ENCODE results near the gene COL24A1. TPM values are rescaled to one million over a fixed set of nuclear protein-coding genes. Genes with fewer than 3 reads are reported as not detected.

The COL24A1 gene
- total and polyA plus RNA-seq, 10 donors, result 0.06 to 1.1 (median 0.55) TPM

GRCh38 chr1:85862456-85862855 lies 294.1 kb downstream of the COL24A1 start:
- H3K36me3 ChIP-seq, result no peaks in the 10 kb centered on the region
- H3K27ac ChIP-seq, result no peak overlapping the region
- no peaks in the 10 kb centered on the region for H3K27me3 ChIP-seq (replicated peaks in 1 of 7)
- WGBS, 5 donors, result 26 to 68% (median 44%) methylated on average over 1 of the region's 1 CpG
- intact Hi-C loops (cut with DNase I; ENCODE audit: low total_unique reads), result no loop called here
- H3K4me3 ChIP-seq, result no peak overlapping the region
- DNase-seq, result no peak
- no peak for TF ChIP-seq CTCF (IDR thresholded peaks at IDR 0.05 in 8 of 11, conservative IDR thresholded peaks at IDR 0.05 in 3 of 11)
- TF ChIP-seq POLR2A (IDR thresholded peaks at IDR 0.05), result no peak
- no peak for TF ChIP-seq POLR2AphosphoS5 (IDR thresholded peaks at IDR 0.05)
- H3K4me1 ChIP-seq, result no peaks in the 10 kb centered on the region
- H3K9me3 ChIP-seq, result peaks cover 0 to 3% (median 0%) of the 10 kb centered on the region in 8 donors

GRCh38 chr1:85857991-85858390 lies 298.6 kb downstream of the COL24A1 start:
- H3K4me1 ChIP-seq, result no peaks in the 10 kb centered on the region
- no peak for TF ChIP-seq POLR2A (IDR thresholded peaks at IDR 0.05)
- no peak for TF ChIP-seq CTCF (IDR thresholded peaks at IDR 0.05 in 8 of 11, conservative IDR thresholded peaks at IDR 0.05 in 3 of 11)
- TF ChIP-seq POLR2AphosphoS5 (IDR thresholded peaks at IDR 0.05), result no peak
- H3K27ac ChIP-seq, result no peak overlapping the region
- H3K27me3 ChIP-seq (replicated peaks in 1 of 7), result no peaks in the 10 kb centered on the region
- intact Hi-C loops (cut with DNase I; ENCODE audit: low total_unique reads), result no loop called here
- H3K36me3 ChIP-seq, result no peaks in the 10 kb centered on the region
- no peak overlapping the region for H3K4me3 ChIP-seq
- DNase-seq, result no peak
- H3K9me3 ChIP-seq, result no peaks in the 10 kb centered on the region

GRCh38 chr1:85850238-85850637 lies 306.3 kb downstream of the COL24A1 start:
- Histone ChIP-seq H3K27ac (no peak overlapping the region), H3K4me1 (no peaks in the 10 kb centered on the region), H3K4me3 (no peak overlapping the region), H3K9me3 (no peaks in the 10 kb centered on the region), H3K36me3 (no peaks in the 10 kb centered on the region), H3K27me3 (replicated peaks in 1 of 7) (no peaks in the 10 kb centered on the region)
- no peak for TF ChIP-seq POLR2AphosphoS5 (IDR thresholded peaks at IDR 0.05)
- no peak for TF ChIP-seq CTCF (IDR thresholded peaks at IDR 0.05 in 8 of 11, conservative IDR thresholded peaks at IDR 0.05 in 3 of 11)
- no peak for TF ChIP-seq POLR2A (IDR thresholded peaks at IDR 0.05)
- intact Hi-C loops (cut with DNase I; ENCODE audit: low total_unique reads), result no loop called here
- DNase-seq, result no peak
- WGBS, 5 donors, result 33 to 43% (median 41%) methylated on average over 2 of the region's 2 CpGs

- no peak overlapping the region for H3K27ac ChIP-seq
- H3K9me3 ChIP-seq, result no peaks in the 10 kb centered on the region
- 66 to 77% (median 67%) methylated on average over 4 of the region's 4 CpGs for WGBS, 5 donors
- no peaks in the 10 kb centered on the region for H3K27me3 ChIP-seq (replicated peaks in 1 of 7)
- TF ChIP-seq CTCF (IDR thresholded peaks at IDR 0.05 in 8 of 11, conservative IDR thresholded peaks at IDR 0.05 in 3 of 11), result no peak
- no peak for TF ChIP-seq POLR2A (IDR thresholded peaks at IDR 0.05)
- TF ChIP-seq POLR2AphosphoS5 (IDR thresholded peaks at IDR 0.05), result no peak
- no peaks in the 10 kb centered on the region for H3K36me3 ChIP-seq
- intact Hi-C loops (cut with DNase I; ENCODE audit: low total_unique reads), result no loop called here
- no peak for DNase-seq
- H3K4me3 ChIP-seq, result no peak overlapping the region
- H3K4me1 ChIP-seq, result no peaks in the 10 kb centered on the region
Observed at GRCh38 chr1:85849660-85850059, 306.9 kb downstream of the COL24A1 start.
